GM10248 (cell line): ENCODE measurements around the gene CGRRF1.

Source experiments
- CTCF ChIA-PET: fragments of 300-600 bp; sonication (Branson Sonifier 250); formaldehyde crosslinking; extraction: SDS; loops from one replicate; lab custom pipeline; 2021; ENCODE audit warnings: antibody characterized with exemption; lab: Yijun Ruan, JAX
- POLR2A ChIA-PET: fragments of 350-650 bp; sonication (Branson Sonifier 250); formaldehyde crosslinking; extraction: SDS; loops from one replicate; lab custom pipeline; 2020; ENCODE audit warnings: antibody characterized with exemption; lab: Yijun Ruan, JAX
- DNase-seq: peaks from one replicate; pipeline ENCODE4 v3.0.0; 2012; ENCODE audit errors: extremely low spot score
- CTCF ChIP-seq: IDR thresholded peaks from 2 replicates; pipeline ENCODE4 v1.5.1; 2012; ENCODE audit warnings: mild to moderate bottlenecking, low read depth; ENCODE audit errors: extremely low read depth, missing control alignments, control extremely low read depth

The CGRRF1 gene

GRCh38 chr14:54472315-54472714 is 37.4 kb upstream of the CGRRF1 start:
- DNase-seq = no peak
- CTCF ChIA-PET = interaction anchor here (1.0 kb wide), 1 partner anchor 19 kb away, joined by 3 read pairs; no protein-coding TSS in a partner anchor
- POLR2A ChIA-PET = interaction anchor here (1.1 kb wide), 1 partner anchor 16 kb away, joined by 3 read pairs; no protein-coding TSS in a partner anchor
- no peak for TF ChIP-seq CTCF

GRCh38 chr14:54474232-54474793 is 35.4 kb upstream of the CGRRF1 start:
- ChIA-PET POLR2A (no interaction called here), CTCF (interaction anchor here (0.9 to 2.1 kb wide), 6 partner anchors 9 to 35 kb away, joined by 3 to 8 read pairs (median 4); partner anchors contain the start of gene CGRRF1)
- no peak for TF ChIP-seq CTCF
- DNase-seq = no peak

- TF ChIP-seq CTCF = no peak
- POLR2A ChIA-PET = no interaction called here
- DNase-seq = no peak
- CTCF ChIA-PET = no interaction called here
These were observed 34.4 kb upstream of the CGRRF1 start for GRCh38 chr14:54475187-54475899.

GRCh38 chr14:54475911-54476310 is 33.8 kb upstream of the CGRRF1 start:
- TF ChIP-seq CTCF = no peak
- no peak for DNase-seq
- POLR2A ChIA-PET = no interaction called here
- CTCF ChIA-PET = no interaction called here

GRCh38 chr14:54478636-54479215 is 31.0 kb upstream of the CGRRF1 start:
- no peak for DNase-seq
- no peak for TF ChIP-seq CTCF
- ChIA-PET CTCF (interaction anchor here (1.6 kb wide), 1 partner anchor 31 kb away, joined by 4 read pairs; the partner anchor contains the start of gene CGRRF1), POLR2A (no interaction called here)

GRCh38 chr14:54480830-54481562 is 28.7 kb upstream of the CGRRF1 start:
- no peak for TF ChIP-seq CTCF
- ChIA-PET POLR2A (interaction anchor here (0.6 kb wide), 1 partner anchor 38 kb away, joined by 3 read pairs; no protein-coding TSS in a partner anchor), CTCF (interaction anchor here (1.0 kb wide), 1 partner anchor 15 kb away, joined by 4 read pairs; no protein-coding TSS in a partner anchor)
- DNase-seq = no peak
